ENCODE results near the gene MEGF6. TPM values are rescaled to one million over a fixed set of nuclear protein-coding genes. Genes with fewer than 3 reads are reported as not detected.

Gene MEGF6
- total RNA-seq, 3 donors from 2014 or later, result 19.3 to 32.1 (median 24.2) TPM

DNA sequence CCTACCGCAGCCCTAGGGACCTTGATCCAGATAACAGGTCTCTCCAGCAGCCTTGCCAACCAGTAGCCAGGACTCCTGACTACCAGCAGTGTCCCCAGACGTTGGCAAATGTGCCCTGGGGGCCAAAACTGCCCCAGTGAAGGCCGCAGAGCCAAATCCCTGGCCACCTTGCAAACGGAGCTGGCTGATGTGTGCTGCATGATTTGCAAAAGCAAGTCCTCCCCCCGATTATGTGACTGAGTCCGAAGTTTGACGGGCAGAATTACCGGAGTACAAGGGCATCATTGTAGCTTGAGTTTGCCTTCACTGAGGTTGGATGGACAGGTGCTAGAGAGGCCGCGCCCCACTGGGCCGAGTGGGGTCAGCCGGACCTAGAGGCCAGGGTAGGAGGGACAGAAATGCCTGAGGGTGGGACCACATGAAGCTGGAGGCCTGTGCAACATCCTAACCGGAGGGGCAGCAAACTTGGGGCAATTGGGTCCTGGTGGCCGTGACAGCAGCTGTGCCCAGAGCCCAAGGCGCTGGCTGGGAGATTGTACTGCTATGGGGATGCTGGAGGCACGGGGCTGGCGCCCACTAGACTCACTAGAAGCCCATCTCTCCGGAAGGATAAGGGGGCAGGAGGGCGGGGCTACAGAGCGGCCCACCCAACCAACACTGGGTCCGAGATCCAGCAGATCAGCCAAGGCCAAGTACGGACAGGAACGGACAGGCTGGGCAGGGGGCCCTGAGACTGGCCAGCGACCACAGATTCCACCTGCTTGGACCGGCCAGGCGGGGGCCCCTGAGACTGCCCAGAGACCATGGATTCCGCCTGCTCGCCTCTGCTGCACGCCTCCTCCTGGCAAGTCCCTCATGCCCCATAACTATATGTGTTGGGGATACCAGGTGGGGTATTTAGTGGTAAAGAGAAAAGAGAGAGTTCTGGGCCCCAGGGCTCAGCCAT is 154.1 kb downstream of the MEGF6 start:
- peak overlapping the region; percentile 40 to 55 for H3K27ac ChIP-seq

GRCh38 chr1:3456449-3456963 is 154.8 kb downstream of the MEGF6 start:
- no peaks in the 10 kb centered on the region for H3K9me3 ChIP-seq
- H3K36me3 ChIP-seq, result no peaks in the 10 kb centered on the region
- intact Hi-C loops (cut with DNase I; ENCODE audit: low total_unique reads), result no loop called here
- H3K4me3 ChIP-seq, result no peak overlapping the region
- H3K4me1 ChIP-seq, result peaks cover 0 to 11% of the 10 kb centered on the region in 2 donors
- DNase-seq (ENCODE audit: low spot score in 2 of 2), result no peak
- H3K27ac ChIP-seq, result peak overlapping the region in 1 of 2 donors; percentile 55
- TF ChIP-seq POLR2AphosphoS5 (IDR thresholded peaks at IDR 0.05) (no peak), POLR2A (IDR thresholded peaks at IDR 0.05) (no peak)
- TF ChIP-seq, protein P1, sequence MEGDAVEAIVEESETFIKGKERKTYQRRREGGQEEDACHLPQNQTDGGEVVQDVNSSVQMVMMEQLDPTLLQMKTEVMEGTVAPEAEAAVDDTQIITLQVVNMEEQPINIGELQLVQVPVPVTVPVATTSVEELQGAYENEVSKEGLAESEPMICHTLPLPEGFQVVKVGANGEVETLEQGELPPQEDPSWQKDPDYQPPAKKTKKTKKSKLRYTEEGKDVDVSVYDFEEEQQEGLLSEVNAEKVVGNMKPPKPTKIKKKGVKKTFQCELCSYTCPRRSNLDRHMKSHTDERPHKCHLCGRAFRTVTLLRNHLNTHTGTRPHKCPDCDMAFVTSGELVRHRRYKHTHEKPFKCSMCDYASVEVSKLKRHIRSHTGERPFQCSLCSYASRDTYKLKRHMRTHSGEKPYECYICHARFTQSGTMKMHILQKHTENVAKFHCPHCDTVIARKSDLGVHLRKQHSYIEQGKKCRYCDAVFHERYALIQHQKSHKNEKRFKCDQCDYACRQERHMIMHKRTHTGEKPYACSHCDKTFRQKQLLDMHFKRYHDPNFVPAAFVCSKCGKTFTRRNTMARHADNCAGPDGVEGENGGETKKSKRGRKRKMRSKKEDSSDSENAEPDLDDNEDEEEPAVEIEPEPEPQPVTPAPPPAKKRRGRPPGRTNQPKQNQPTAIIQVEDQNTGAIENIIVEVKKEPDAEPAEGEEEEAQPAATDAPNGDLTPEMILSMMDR (IDR thresholded peaks at IDR 0.05), result no peak
- H3K27me3 ChIP-seq, result peaks cover 0 to 15% of the 10 kb centered on the region in 2 donors

More for the DNA sequence above, 154.1 kb downstream of the MEGF6 start:
- H3K4me3 ChIP-seq, result no peak overlapping the region
- TF ChIP-seq POLR2AphosphoS5 (IDR thresholded peaks at IDR 0.05) (no peak), POLR2A (IDR thresholded peaks at IDR 0.05) (no peak)
- TF ChIP-seq, protein P1 (IDR thresholded peaks at IDR 0.05), result no peak
- no peak for DNase-seq (ENCODE audit: low spot score in 2 of 2)
- intact Hi-C loops (cut with DNase I; ENCODE audit: low total_unique reads), result no loop called here
- peaks cover 0 to 7% of the 10 kb centered on the region in 2 donors for H3K27me3 ChIP-seq
- H3K9me3 ChIP-seq, result no peaks in the 10 kb centered on the region
- no peaks in the 10 kb centered on the region for H3K36me3 ChIP-seq
- H3K4me1 ChIP-seq, result peaks cover 0 to 11% of the 10 kb centered on the region in 2 donors

DNA sequence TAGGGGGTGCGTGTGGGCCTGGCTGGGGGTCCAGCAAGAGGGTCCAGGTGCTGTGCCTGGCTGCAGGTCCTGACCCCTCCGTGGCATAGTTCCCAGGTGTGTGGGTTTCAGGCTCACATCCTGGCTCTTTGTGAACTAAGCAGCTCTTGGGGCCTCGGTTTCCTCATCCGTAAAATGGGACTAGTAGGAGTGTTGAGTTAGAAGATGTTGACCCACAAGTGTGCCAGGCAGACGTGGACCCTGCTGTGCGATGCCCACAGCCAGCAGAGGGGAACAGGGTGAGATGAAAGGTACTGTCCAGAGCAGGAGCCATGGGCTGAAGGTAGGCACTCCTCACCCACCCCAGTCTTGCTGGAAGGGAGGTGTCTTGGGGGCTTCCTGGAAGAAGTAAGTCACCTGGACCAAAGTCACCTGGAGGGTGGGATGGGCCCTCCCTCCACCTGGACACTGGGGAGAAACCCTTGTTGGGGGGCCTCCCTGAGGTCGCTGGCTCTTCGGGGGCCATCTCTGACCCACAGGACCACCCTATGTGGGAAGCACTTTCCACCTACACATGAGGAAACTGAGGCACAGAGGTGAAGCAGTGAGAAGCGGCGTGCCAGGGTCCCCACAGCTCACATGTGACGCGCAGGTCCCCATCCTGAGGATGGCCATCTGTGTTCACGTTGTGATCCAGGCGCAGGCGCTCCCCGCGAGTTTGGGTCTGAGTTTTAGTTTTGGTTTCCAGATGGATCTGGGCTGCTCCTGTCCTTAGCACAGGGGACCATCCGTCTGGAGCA is 155.4 kb downstream of the MEGF6 start:
- Histone ChIP-seq H3K27me3 (peaks cover 0 to 19% of the 10 kb centered on the region in 2 donors), H3K27ac (peak overlapping the region in 1 of 2 donors; percentile 61), H3K4me3 (no peak overlapping the region), H3K9me3 (no peaks in the 10 kb centered on the region), H3K4me1 (peaks cover 0 to 11% of the 10 kb centered on the region in 2 donors), H3K36me3 (no peaks in the 10 kb centered on the region)
- TF ChIP-seq POLR2A (IDR thresholded peaks at IDR 0.05) (no peak), POLR2AphosphoS5 (IDR thresholded peaks at IDR 0.05) (no peak)
- TF ChIP-seq, protein P1 (IDR thresholded peaks at IDR 0.05), result no peak
- intact Hi-C loops (cut with DNase I; ENCODE audit: low total_unique reads), result no loop called here
- no peak for DNase-seq (ENCODE audit: low spot score in 2 of 2)

GRCh38 chr1:3454811-3455618 is 156.3 kb downstream of the MEGF6 start:
- peaks cover 0 to 19% of the 10 kb centered on the region in 2 donors for H3K27me3 ChIP-seq
- no peak for DNase-seq (ENCODE audit: low spot score in 2 of 2)
- no peaks in the 10 kb centered on the region for H3K36me3 ChIP-seq
- intact Hi-C loops (cut with DNase I; ENCODE audit: low total_unique reads), result no loop called here
- no peaks in the 10 kb centered on the region for H3K9me3 ChIP-seq
- peak overlapping the region; percentile 61 to 75 for H3K27ac ChIP-seq
- TF ChIP-seq, protein P1 (IDR thresholded peaks at IDR 0.05), result no peak
- TF ChIP-seq POLR2A (IDR thresholded peaks at IDR 0.05) (no peak), POLR2AphosphoS5 (IDR thresholded peaks at IDR 0.05) (no peak)
- H3K4me1 ChIP-seq, result peaks cover 0 to 4% of the 10 kb centered on the region in 2 donors
- peak overlapping the region; percentile 46 to 74 (median 70) for H3K4me3 ChIP-seq
